ENCODE results near the gene LAMB4. TPM values are rescaled to one million over a fixed set of nuclear protein-coding genes. Genes with fewer than 3 reads are reported as not detected.

Gene LAMB4
- total RNA-seq, 1 donor: 0.45 TPM

- DNase-seq (ENCODE audit: low read depth): no peak
- no peak for TF ChIP-seq CTCF (IDR thresholded peaks at IDR 0.05; ENCODE audit: insufficient read depth, low read length)
- H3K4me3 ChIP-seq (ENCODE audit: low read depth, low read length): no peak overlapping the region
Observed at GRCh38 chr7:108063520-108063933, 66.6 kb downstream of the LAMB4 start.

- H3K4me3 ChIP-seq (ENCODE audit: low read depth, low read length): no peak overlapping the region
- no peak for DNase-seq (ENCODE audit: low read depth)
- no peak for TF ChIP-seq CTCF (IDR thresholded peaks at IDR 0.05; ENCODE audit: insufficient read depth, low read length)
Observed at GRCh38 chr7:108062250-108063014, 67.7 kb downstream of the LAMB4 start.

GRCh38 chr7:108059526-108059925 is 70.6 kb downstream of the LAMB4 start:
- no peak overlapping the region for H3K4me3 ChIP-seq (ENCODE audit: low read depth, low read length)
- DNase-seq (ENCODE audit: low read depth): peak; percentile 68
- TF ChIP-seq CTCF (IDR thresholded peaks at IDR 0.05; ENCODE audit: insufficient read depth, low read length): no peak

- no peak for DNase-seq (ENCODE audit: low read depth)
- no peak for TF ChIP-seq CTCF (IDR thresholded peaks at IDR 0.05; ENCODE audit: insufficient read depth, low read length)
- H3K4me3 ChIP-seq (ENCODE audit: low read depth, low read length): no peak overlapping the region
Observed at GRCh38 chr7:108057951-108058481, 72.1 kb downstream of the LAMB4 start.

- no peak for TF ChIP-seq CTCF (IDR thresholded peaks at IDR 0.05; ENCODE audit: insufficient read depth, low read length)
- no peak for DNase-seq (ENCODE audit: low read depth)
- H3K4me3 ChIP-seq (ENCODE audit: low read depth, low read length): no peak overlapping the region
Observed at GRCh38 chr7:108055611-108056021, 74.5 kb downstream of the LAMB4 start.

GRCh38 chr7:108054537-108054936 is 75.6 kb downstream of the LAMB4 start:
- no peak for DNase-seq (ENCODE audit: low read depth)
- no peak for TF ChIP-seq CTCF (IDR thresholded peaks at IDR 0.05; ENCODE audit: insufficient read depth, low read length)
- no peak overlapping the region for H3K4me3 ChIP-seq (ENCODE audit: low read depth, low read length)
